ENCODE data around the gene ARID4A.
A peak's percentile ranks its signal among the peaks of the same experiment; 100 is the strongest.
"Not testable (repeated sequence)": the region's sequence is repeated elsewhere in the genome, so short reads cannot be mapped to it uniquely, and the experiment has no call there.

Gene ARID4A

DNA sequence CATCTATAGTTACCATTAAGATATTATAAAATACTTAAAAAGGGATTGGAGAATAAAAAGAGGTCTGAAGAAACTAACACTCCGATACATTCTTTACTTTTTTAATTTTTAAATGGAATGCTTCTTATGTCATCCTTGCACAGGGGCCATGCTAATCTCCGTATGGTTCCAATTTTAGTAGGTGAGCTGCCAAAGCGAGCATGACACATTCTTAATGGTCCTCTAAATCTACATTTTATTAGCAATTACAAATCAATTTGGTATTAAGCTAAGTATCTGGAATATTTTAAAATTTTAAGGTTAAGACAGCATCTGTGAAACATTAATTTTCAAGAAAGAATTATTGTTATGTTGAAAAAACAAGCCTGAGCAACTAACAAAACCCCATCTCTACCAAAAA is 6.2 kb upstream of the ARID4A start:
- no peak for DNase-seq

DNA sequence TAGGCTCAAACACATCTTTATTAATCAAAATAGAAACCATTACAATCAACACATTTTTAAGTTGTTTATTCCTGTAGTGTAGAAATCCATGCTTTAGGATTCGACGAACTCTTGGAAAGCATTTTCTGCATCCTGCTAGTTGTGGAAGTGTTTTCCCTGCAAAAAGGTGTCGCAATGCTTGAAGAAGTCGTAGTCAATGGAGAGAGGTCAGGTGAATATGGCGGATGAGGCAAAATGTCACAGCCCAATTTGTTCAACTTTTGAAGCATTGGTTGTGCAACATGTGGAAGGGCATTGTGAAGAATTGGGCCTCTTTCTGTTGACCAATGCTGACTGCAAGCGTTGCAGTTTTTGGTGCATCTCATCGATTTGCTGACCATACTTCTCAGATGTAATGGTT is 4.2 kb upstream of the ARID4A start:
- no peak for DNase-seq

DNA sequence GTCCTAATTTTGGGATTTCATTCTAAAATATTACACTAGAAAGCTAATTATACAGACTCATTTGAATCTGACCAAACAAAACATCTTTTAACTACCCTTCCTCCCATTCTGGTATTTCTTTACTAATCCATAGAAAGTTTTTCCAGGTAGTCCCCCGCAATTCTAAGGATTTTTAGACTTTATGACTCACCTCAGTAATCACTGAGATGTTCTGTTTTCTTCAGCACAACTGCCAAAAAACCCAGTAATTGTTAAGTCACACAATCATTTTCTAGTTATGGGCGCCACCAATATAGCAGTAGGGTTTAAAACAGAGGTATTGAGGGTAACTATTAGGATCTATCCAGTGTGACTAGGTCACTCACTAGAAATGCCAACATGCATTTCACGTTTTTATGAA is 1.6 kb upstream of the ARID4A start:
- no peak for DNase-seq

DNA sequence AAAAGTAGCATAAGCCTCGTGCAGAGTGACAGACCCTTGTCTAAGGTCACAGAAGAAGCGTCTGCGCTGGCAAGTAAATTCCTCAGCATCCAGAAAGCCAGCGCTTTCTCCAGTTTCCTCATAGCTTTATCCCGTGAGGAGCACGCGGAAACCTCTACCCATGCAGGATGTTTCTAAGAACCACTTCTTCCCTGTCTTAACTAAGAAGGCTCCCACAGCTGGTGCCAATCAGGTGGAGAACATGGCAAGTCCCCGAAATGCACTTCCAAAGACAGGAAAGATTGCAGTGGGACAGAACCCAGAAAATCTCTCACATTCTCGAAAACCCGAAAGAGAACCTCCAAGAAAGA is 968 bp upstream of the ARID4A start:
- DNase-seq = peak; percentile 60

DNA sequence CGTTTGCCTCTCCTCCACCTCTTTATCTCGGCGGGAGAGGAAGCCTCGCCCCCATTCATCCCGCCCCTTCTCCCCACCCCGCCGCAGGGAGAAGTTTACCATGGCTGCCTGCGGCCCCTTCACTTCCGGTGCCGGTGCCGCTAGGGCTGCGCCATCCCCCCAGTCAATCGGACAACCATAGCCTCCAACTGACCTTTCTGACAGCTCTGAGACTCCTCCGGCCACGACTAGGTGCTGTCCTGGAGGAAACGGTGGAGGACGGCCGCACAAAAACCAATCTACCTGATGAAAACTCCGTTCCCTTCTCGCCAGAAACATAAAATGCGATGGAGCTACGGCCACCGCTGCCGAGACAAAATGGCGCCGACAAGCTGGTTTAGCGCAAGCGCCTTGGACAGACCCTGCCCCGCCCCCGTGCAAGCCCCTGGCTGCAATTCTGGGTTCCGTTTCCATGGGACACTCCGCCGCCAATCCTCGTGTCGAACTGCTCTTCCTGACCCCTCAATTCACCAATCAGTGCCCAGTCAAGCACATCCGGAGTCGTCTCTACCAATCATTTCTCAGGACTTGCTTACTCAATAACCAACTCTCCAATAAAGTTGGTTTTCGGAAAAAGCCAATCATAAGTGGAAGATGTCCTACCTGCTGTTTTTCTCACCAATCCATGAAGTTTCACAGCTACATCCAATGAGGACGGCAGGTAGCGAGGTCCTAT is 436 bp upstream of the ARID4A start:
- peak; percentile 96 for DNase-seq

DNA sequence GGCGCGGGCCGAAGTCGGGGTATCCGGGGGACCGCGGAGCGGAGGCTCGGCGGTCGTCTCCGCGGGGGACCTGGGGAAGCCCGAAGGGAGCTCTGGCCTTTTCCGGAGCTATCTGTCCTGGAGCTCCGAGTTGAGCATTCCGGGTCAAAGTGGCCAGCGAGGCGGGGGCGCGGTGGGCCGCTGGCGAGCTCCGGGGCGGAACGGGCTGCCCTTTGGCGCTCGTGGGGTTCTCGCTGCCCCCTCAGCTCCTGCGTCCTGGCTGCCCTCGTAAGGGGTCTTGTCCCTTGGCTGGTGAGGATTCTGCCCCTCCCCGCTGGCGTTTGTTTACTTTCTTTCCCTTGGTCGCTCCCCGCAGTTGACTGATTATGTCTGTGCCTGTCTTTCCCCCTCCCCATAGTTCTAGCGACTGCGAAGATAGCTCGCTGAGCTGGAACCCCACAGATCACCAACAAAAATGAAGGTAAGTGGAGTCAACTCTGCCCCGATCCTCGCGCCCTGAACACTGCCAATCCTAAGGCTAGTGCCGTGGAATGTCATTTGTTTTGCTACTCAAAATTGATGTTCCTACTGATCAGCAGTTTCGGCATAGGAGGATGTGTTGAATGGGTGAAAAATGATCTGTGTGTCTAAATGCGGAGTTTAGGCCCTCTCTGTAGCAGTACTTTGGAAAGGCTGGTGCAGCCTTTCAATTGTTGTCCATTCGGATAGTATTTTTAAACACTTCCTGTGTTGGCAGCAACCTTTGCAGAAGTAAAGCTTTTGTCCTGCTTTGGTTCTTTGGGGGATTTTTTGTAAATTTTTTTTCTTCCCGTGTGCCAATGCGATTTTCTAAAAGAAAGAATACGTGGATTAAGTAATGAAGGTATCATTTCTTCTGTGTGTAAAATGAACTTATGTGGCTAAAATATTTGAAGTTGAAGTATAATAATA is 1.3 kb downstream of the ARID4A start:
- DNase-seq = no peak

DNA sequence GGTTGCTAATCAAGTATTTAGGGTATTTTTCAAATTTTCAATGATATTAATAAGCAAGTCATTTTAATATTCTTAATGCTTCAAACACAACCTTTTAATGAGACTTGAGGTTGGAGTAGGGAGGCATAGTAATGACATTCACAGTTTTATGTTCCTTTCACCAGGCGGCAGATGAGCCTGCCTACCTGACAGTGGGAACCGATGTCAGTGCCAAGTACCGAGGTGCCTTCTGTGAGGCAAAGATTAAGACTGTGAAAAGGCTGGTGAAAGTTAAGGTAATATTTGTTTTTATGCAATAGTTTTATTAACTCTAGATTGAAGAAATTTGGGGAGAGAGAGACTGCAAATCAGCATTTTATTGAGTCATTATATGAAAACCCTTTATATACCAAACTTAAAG is 3.1 kb downstream of the ARID4A start:
- no peak for DNase-seq

DNA sequence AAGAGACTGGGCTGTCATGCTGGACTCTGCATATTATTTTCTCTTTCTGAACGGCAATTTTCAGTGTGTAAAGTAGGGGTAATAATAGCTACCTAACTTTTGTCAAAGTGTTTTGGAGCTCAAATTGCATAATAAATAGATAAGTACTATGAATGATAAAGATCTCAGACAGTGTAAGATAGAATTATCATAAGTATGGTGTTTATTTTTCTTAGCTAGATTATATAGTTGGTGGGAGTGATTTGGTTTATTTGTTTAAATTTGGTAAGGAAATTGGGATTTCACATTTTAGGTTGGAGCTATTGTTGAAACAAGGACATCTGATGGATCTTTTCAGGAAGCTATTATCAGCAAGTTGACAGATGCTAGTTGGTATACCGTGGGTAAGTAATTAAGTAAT is 7.4 kb downstream of the ARID4A start:
- no peak for DNase-seq

DNA sequence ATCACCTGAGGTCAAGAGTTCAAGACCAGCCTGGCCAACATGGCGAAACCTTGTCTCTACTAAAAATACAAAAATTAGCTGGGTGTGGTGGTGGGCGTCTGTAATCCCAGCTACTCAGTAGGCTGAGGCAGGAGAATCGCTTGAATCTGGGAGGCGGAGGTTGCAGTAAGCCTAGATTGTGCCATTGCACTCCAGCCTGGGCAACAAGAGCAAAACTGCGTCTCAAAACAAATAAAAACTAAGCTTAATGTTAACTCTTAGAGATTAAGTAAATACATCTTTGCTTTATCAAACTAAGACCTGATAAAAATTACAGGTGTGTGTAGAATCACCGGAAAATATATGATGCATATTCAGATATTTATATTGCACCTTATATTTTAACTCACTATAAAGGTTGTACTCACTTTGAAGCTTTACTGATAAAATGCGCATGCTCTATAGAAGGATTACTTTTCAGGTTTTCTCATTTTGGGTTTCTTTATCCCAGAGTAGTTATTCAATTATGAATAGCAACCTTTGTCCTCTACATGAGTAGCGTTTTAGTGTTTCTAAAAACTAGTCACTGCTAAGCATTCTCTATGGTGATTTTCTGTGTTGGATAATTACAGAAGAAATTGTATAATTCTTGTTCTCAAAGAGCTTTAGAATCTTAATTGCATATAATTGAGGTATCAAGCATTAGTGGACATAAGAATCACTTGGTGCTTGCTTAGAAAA is 9.4 kb downstream of the ARID4A start:
- DNase-seq = no peak

DNA sequence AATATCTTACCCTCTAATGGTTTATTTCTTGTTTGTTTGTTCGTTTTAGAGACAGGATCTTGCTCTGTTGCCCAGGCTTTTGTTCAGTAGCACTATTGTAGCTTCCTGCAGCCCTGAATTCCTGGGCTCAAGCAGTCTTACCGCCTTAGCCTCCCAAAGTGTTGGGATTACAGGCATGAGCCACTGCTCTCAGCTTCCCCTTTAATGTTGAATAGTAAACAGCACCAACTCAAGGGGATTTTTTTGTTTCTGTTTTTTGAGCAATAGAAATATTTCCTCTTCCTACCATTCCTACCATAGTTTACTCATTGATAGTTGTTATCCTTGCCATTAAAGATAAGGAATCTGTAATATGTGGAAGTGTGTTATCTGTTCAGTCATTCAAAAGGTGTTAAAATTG is 10.7 kb downstream of the ARID4A start:
- DNase-seq = no peak

DNA sequence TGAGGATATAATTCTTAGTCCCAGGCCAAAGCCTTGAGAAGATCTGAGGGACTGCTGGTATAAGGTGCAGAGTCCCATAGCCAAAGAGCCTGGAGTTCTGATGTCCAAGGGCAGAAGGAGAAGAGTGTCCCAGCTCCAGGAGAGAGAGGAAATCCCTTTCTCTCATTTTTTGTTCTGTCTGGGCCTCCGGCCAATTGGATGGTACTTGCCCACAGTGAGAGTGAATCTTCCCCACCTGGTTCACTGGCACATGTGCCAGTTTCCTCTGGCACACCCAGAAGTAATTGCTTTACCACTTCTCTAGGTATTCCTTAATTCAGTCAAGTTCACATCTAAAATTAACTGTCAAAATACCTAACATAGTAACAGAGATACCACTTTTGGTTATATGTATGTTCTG is 15.3 kb downstream of the ARID4A start:
- no peak for DNase-seq

DNA sequence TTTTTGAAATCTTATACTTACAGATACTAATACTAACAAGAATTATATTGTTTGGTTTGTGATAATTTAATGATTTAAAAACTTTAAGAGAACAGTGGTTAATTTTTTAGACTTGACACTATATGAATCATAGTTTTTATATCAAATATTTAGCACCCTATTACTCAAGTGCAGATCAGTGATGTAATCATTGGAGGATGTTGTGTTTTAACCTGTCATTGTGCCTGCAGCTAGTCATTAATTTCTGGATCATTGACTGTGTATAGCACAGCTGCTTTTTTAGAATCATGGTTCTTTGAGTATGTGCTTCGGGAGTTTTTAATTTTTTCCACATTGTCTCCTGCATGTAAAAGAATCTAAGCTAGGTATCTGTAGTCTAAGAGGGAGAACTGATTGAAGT is 17.3 kb downstream of the ARID4A start:
- no peak for DNase-seq

DNA sequence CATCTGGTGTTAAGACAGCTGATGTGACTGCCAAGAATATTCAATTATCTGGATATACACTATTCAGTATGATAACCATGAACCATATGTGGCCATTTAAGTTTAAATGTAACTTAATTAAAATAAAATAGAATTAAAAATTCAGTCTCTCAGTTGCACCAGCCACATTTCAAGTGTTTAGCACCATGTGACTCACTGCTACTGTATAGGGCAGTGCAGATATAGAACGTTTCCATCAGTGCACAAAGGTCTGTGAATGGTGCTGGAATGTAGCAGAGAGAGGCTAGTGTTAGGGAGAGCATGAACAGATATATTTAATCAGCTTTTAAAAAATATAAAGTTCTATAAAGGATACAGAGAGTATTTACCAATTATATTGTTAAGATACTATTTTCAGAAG is 28.7 kb downstream of the ARID4A start:
- DNase-seq = no peak

DNA sequence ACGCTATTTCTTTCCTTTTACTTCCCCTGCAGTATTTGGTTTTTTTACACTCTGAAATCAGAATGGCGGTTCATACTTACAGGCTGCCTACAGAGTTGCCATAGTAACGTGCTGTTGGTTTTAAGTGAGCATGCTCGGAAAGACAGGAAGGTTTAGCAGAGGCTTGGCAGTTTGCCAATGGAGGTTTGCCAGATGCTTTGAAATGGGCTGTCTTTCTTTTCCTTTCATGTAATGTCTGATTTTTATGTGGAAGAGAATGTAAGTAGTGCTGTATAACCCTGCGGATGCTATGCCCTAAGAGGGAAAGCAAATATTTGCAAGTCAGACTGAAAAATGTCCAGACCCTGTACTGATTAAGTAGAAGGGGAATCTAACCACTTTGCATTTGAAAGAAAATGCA is 32.8 kb downstream of the ARID4A start:
- DNase-seq = peak; percentile 81

DNA sequence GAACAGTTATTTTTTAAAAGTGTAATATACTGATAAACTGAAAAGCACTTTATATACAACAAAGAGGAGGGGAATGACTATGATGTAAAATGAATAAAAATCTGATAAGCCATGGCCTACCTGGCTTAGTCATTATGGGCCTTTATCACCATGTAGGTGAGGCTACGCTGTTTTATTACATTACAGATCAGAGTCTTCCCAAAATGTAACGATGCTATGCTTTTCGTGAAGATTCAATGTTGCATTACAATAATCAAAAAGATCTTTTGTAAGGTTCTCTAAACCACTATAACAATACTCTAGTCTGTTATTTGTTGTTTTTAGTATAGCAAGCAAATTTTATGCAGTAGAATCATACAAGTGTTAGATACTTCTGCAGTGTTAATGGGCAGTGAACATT is 34.2 kb downstream of the ARID4A start:
- no peak for DNase-seq

DNA sequence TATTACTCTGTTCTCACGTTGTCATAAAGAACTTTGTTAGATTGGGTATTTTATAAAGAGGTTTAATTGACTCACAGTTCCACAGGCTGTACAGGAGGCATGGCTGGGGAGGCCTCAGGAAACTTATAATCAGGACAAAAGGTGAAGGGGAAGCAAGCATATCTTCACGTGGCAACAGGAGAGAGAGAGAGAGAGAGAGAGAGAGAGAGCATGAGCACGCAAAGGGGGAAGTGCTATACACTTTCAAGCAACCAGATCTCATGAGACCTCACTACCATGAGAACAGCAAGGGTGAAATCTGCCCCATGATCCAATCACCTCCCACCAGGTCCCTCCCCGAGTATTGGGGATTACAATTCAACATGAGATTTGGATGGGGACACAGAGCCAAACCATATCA is 41.3 kb downstream of the ARID4A start:
- not testable (repeated sequence) for DNase-seq

DNA sequence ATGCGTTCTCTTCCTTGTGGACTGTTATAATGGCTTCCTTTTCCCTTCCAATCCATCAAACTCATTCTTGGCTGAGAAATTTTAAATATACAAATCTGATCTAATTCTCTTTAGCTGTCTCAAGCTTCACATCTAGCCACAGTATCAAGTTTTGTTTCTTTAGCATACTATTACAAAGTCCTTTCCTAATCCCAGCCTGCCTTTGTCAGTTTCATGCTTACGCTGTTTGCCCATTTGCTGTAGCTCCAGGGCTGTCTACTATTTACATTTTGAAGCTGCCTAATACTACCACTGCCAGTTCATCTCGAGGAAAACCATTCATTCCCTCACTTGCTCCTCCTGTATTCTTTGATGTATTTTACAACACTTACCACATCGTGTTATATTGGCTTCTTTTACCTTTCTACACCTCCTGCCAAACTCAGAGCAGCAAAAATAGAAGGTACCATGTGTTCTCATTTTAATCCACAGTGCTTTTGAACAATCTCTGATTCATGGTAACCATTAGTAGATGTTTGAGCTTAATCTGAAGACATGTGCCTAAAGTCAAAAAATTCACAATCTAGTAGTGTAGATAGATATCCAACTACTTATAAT is 42.9 kb downstream of the ARID4A start:
- DNase-seq = no peak

DNA sequence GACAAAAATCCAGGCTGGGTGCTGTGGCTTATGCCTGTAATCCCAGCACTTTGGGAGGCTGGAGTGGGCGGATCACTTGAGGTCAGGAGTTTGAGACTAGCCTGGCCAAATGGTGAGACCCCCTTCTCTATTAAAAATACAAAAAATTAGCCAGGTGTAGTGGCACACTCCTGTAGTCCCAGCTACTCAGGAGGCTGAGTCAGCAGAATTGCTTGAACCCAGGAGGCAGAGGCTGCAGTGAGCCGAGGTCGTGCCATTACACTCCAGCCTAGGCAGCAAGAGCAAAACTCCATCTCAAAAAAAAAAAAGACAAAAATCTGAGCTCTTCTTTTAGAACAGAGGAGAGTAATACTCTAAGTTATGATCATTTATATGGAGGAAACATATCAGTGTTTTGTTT is 45.2 kb downstream of the ARID4A start:
- not testable (repeated sequence) for DNase-seq

DNA sequence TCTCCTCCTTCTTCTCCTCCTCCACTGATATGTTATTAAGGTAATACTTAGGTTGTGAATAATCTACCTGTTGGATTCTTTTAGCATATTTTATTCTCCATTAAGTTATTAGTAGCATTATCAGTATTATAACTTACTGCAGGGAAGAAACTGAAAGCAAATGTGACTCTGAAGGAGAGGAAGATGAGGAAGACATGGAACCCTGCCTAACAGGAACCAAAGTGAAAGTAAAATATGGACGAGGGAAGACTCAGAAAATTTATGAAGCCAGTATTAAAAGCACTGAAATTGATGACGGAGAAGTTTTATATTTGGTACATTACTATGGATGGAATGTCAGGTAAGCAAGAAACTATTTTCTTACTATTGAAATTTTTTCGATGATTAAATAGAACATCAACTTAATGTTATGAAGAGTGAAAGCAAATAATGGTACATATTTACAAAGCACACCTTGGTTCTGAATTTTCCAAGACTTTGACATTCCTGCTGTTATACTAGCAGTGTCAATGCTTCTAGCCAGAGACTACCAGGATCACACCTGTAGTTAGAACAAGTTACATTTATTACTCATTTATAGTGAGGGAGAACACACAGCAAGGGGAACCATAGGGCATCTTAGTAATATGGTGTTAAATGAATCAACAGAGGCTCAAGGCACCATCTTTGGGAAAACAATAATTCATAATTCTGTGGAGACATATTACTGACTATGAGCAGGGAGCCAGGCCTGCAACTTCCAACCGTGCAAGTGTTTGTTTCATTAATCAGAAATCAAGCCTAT is 55.4 kb downstream of the ARID4A start:
- no peak for DNase-seq

DNA sequence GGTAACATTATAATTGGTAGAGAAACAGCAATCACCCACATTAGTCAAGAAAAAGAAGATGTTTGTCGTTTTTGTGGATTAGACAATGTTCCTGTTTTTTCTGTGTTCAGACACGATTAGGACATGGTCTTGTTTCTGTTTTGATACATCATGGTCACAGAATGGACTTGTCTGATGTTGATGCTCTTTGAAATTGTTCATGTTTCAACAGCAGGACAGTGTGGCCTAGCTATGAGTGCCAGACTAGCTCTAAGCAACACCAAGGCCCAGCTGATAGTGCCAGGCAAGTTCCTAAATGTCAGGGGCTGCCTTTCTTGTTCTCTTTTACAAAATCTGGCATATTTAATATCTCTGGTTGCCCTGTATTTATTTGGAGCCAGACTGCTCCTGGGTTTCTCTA is 56.5 kb downstream of the ARID4A start:
- DNase-seq = no peak

DNA sequence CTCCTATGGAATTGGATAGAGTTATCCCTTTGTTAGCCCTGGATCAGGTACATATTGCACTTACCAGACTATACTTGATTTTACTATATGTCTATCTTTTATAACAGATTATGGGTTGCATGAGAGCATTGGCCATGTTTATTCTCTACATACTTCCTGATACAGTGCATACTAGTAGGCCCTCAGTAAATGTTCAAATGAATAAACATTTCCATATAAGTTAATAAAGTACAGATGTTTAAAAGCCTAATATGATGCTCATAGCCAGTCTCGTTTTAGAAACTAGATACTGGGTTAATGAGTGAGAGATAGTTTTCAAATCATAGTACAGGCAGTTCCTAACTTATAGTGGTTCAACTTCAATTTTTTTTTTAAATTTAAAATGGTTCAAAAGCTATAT is 57.9 kb downstream of the ARID4A start:
- DNase-seq = no peak

DNA sequence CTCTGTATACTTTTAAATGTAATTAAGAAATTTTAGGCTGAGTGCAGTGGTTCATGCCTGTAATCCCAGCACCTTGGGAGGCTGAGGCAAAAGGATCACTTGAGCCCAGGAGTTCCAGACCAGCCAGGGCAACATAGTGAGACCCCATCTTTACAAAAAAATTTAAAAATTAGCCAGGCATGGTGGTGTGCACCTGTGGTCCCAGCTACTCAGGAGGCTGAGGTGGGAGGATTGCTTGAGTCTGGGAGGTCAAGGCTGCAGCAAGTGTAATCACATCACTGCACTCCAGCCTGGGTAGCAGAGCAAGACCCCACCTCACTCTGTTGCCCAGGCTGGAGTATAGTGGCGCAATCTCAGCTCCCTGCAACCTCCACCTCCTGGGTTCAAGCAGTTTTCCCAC is 63.9 kb downstream of the ARID4A start:
- DNase-seq = not testable (repeated sequence)

Data from activated CD8-positive, alpha-beta memory T cell treated with anti-CD3 and anti-CD28 coated beads, Interleukin-2, amount 50 U/mL, for 48 hours (primary cell).